ENCODE measurements around the gene COLEC12.

- no peak for TF ChIP-seq ZNF76 (tag by site-specific recombination; IDR thresholded peaks at IDR 0.05; ENCODE audit: borderline replicate concordance, low read depth)
- no peak for TF ChIP-seq ZNF324 (tag by site-specific recombination; IDR thresholded peaks at IDR 0.05)
- TF ChIP-seq CTCF (tag by site-specific recombination; IDR thresholded peaks at IDR 0.05) = no peak
- no peak for TF ChIP-seq ZNF2 (tag by site-specific recombination; IDR thresholded peaks at IDR 0.05)
- TF ChIP-seq ZNF529 (tag by site-specific recombination; IDR thresholded peaks at IDR 0.05; ENCODE audit: insufficient replicate concordance) = no peak
Measured at GRCh38 chr18:524466-524865, 24.0 kb upstream of the COLEC12 start.

Data from HEK293 (cell line).